Stimulated activated CD8-positive, alpha-beta memory T cell treated with anti-CD3 and anti-CD28 coated beads, Interleukin-7, amount 100 ng/mL, for 1 hour (primary cell): Measurements from ENCODE around the gene MEIOB.
"Not testable (repeated sequence)": the region's sequence is repeated elsewhere in the genome, so short reads cannot be mapped to it uniquely, and the experiment has no call there.

ENCODE experiments used
- DNase-seq, 2 donors: peaks; one replicate each; pipeline ENCODE4 v3.0.0-alpha.2; 2020; ENCODE audit warnings: low read depth in 2 of 2

Gene MEIOB

GRCh38 chr16:1815461-1815860 is 56.5 kb downstream of the MEIOB start:
- no peak for DNase-seq

GRCh38 chr16:1812732-1813163 is 59.2 kb downstream of the MEIOB start:
- no peak for DNase-seq

GRCh38 chr16:1810536-1810935 is 61.4 kb downstream of the MEIOB start:
- no peak for DNase-seq

- DNase-seq: no peak
Observed at GRCh38 chr16:1810106-1810505, 61.9 kb downstream of the MEIOB start.

GRCh38 chr16:1809281-1809801 is 62.6 kb downstream of the MEIOB start:
- no peak for DNase-seq

- no peak for DNase-seq
Observed at GRCh38 chr16:1808691-1809090, 63.3 kb downstream of the MEIOB start.

- DNase-seq: no peak
Observed at GRCh38 chr16:1807626-1808025, 64.3 kb downstream of the MEIOB start.

GRCh38 chr16:1800701-1801100 is 71.3 kb downstream of the MEIOB start:
- no peak for DNase-seq

GRCh38 chr16:1799263-1799662 is 72.7 kb downstream of the MEIOB start:
- DNase-seq: not testable (repeated sequence)

- DNase-seq: no peak
Observed at GRCh38 chr16:1794908-1795666, 76.9 kb downstream of the MEIOB start.

- DNase-seq: no peak
Observed at GRCh38 chr16:1794221-1794871, 77.6 kb downstream of the MEIOB start.

- no peak for DNase-seq
Observed at GRCh38 chr16:1793578-1794220, 78.3 kb downstream of the MEIOB start, which contains the start of gene IGFALS. Gene IGFALS, minus strand, starts transcription at chr16:1793705. Its CDS starts 53 bp downstream, at chr16:1793652.

- DNase-seq: no peak
Observed at GRCh38 chr16:1792836-1793577, 79.0 kb downstream of the MEIOB start.

GRCh38 chr16:1791943-1792812 is 79.8 kb downstream of the MEIOB start:
- no peak for DNase-seq

GRCh38 chr16:1791256-1791942 is 80.6 kb downstream of the MEIOB start:
- no peak for DNase-seq

GRCh38 chr16:1790611-1791255 is 81.2 kb downstream of the MEIOB start:
- DNase-seq: no peak

- DNase-seq: no peak
Observed at GRCh38 chr16:1790261-1790610, 81.7 kb downstream of the MEIOB start.

GRCh38 chr16:1789643-1790045 is 82.3 kb downstream of the MEIOB start:
- no peak for DNase-seq

GRCh38 chr16:1788708-1789100 is 83.3 kb downstream of the MEIOB start:
- no peak for DNase-seq
